Karpas-422 (cell line): ENCODE results near the gene KCNJ11. TPM values are rescaled to one million over a fixed set of nuclear protein-coding genes. Genes with fewer than 3 reads are reported as not detected.

Source experiments
- DNase-seq: peaks from one replicate; pipeline ENCODE4 v3.0.0-alpha.2; 2015
- H2AFZ ChIP-seq: fragments of 200-600 bp; sonication (generic); 2 replicates; pipeline ENCODE4 v1.6.1; 2014; ENCODE audit warnings: antibody characterized with exemption, low read length, mixed read lengths
- H3K27ac ChIP-seq: fragments of 200-600 bp; sonication (generic); 2 replicates; pipeline ENCODE4 v1.5.1; 2014; ENCODE audit warnings: mild to moderate bottlenecking, low read length, moderate library complexity
- H3K27me3 ChIP-seq: fragments of 200-600 bp; sonication (generic); 2 replicates; pipeline ENCODE4 v1.6.1; 2014; ENCODE audit warnings: low read length, mixed read lengths
- H3K36me3 ChIP-seq: fragments of 200-600 bp; sonication (generic); 2 replicates; pipeline ENCODE4 v1.6.1; 2014; ENCODE audit warnings: low read length, mixed read lengths; ENCODE audit not compliant: insufficient read depth
- H3K4me1 ChIP-seq: fragments of 200-600 bp; sonication (generic); 2 replicates; pipeline ENCODE4 v1.6.1; 2014; ENCODE audit warnings: mild to moderate bottlenecking, low read length, mixed read lengths
- H3K4me2 ChIP-seq: fragments of 200-600 bp; sonication (generic); 2 replicates; pipeline ENCODE4 v1.6.1; 2014; ENCODE audit warnings: low read length, low read depth, mild to moderate bottlenecking; ENCODE audit not compliant: poor library complexity, severe bottlenecking
- H3K4me3 ChIP-seq: fragments of 200-600 bp; sonication (generic); 2 replicates; pipeline ENCODE4 v1.5.1; 2014; ENCODE audit warnings: mild to moderate bottlenecking, antibody characterized with exemption, low read length, mixed read lengths
- H3K79me2 ChIP-seq: fragments of 200-600 bp; sonication (generic); 2 replicates; pipeline ENCODE4 v1.6.1; 2014; ENCODE audit warnings: mild to moderate bottlenecking, low read length, mixed read lengths
- H3K9ac ChIP-seq: fragments of 200-600 bp; sonication (generic); 2 replicates; pipeline ENCODE4 v1.6.0; 2014; ENCODE audit warnings: low read length
- H3K9me2 ChIP-seq: fragments of 200-600 bp; sonication (generic), shearing (Covaris generic); replicated peaks from 2 replicates; pipeline ENCODE4 v1.6.0; 2014; ENCODE audit warnings: mild to moderate bottlenecking, low read length, moderate library complexity; ENCODE audit not compliant: insufficient read depth
- H3K9me3 ChIP-seq: fragments of 300-700, 200-600 bp; sonication (generic); 2 replicates; pipeline ENCODE4 v1.6.1; 2014; ENCODE audit warnings: low read length, mixed read lengths
- H4K20me1 ChIP-seq: fragments of 200-600 bp; sonication (generic); 2 replicates; pipeline ENCODE4 v1.6.1; 2014; ENCODE audit warnings: mild to moderate bottlenecking, antibody characterized with exemption, low read length, low read depth; ENCODE audit not compliant: insufficient read depth
- total RNA-seq: library from RNA; depleted of rRNA; stranded (reverse); fragments of >200 nt; shearing (Covaris generic); gene quantifications from 2 replicates; pipeline ENCODE4 v1.2.3, GENCODE V29; 2014; ENCODE audit warnings: low replicate concordance

The KCNJ11 gene
- total RNA-seq, 1 experiment from 2014 or later, result 0.26 TPM

DNA sequence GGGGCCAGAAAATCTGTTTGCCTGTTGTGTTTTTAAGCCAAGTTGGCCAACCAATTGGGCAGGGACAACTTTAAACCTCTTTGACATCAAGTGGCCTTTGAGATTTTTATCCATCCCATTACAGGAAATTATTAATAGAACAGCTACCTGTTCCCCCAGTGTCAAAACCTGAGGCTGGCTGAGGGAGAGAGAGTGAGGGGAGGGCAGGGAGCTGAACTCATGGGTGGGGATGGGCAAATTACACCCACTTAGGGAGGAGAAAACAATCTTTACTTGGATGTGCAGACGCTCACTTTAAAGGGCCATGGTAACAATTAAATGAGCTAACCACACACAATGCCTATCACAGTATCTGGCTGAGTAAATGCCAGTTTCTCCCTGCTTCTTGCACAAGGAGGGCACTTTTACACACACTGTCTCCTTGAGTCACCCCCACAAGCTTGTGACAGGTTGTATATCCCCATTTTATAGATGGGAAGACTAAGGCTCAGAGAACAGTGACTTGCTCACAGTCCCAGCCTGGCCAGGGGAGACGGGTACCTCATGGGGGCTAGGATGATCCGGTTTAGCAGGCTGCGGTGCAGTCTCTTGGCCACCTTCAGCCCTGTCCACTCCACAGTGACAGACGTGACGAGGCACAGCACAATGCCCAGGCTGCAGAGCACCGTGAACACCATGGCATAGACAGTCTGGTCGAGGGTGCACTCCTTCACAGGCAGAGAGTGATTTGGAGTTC is 17.8 kb upstream of the KCNJ11 start:
- Histone ChIP-seq H3K4me2 (no peak overlapping the region), H3K9ac (no peak overlapping the region)

DNA sequence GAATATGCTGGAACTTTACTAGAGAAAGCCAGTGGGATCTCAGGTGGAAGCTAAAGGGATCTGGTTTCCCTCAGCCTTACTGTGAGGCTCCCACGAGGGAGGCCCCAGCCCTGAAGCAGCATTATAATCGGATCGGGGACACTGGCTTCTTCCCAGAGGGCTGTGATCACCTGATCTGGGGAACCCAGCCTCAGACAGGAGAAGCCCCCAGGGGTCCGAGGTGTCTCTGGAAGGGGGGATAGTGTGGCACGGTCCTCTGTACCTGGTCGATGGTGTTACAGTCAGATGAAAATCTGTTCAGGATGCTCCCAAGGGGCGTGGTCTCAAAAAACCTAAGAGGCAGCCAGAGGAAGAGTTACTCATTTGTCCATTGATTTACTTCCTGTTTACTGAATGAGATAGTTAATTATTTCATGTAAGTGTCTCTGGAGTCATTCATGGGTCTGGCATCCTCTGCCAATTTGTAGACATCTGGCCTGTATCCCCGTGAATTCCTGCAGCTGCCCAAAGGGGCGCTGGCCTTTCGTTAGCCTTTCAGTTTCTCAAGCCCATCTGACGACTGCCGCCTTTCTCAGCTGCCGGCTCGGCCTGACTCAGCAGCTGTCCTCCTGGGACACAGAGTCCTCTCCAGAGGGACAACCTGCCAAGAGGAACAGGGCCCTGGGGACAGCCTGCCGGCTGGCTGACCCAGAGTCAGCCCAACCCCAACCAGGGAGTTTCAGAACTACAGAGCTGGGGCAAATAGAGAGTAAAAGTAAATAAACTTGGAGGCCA is 17.0 kb upstream of the KCNJ11 start:
- H3K9me3 ChIP-seq, result no peaks in the 10 kb centered on the region
- H3K4me1 ChIP-seq, result peaks cover 12% of the 10 kb centered on the region
- H3K9me2 ChIP-seq, result no peaks in the 10 kb centered on the region
- no peaks in the 10 kb centered on the region for H4K20me1 ChIP-seq
- no peaks in the 10 kb centered on the region for H3K27me3 ChIP-seq
- no peaks in the 10 kb centered on the region for H3K79me2 ChIP-seq
- H3K27ac ChIP-seq, result no peak overlapping the region
- H3K36me3 ChIP-seq, result no peaks in the 10 kb centered on the region
- no peak for DNase-seq
- no peak overlapping the region for H3K9ac ChIP-seq
- no peak overlapping the region for H2AFZ ChIP-seq
- H3K4me2 ChIP-seq, result no peak overlapping the region
- no peak overlapping the region for H3K4me3 ChIP-seq

More for the DNA sequence above, 17.8 kb upstream of the KCNJ11 start:
- H3K36me3 ChIP-seq, result no peaks in the 10 kb centered on the region
- DNase-seq, result no peak
- H3K79me2 ChIP-seq, result no peaks in the 10 kb centered on the region
- peaks cover 5% of the 10 kb centered on the region; the same call in 1 of the 2 replicates for H3K4me1 ChIP-seq
- H4K20me1 ChIP-seq, result no peaks in the 10 kb centered on the region
- H3K9me3 ChIP-seq, result no peaks in the 10 kb centered on the region
- no peak overlapping the region for H3K27ac ChIP-seq
- H3K4me3 ChIP-seq, result no peak overlapping the region
- no peaks in the 10 kb centered on the region for H3K27me3 ChIP-seq
- H2AFZ ChIP-seq, result no peak overlapping the region
- H3K9me2 ChIP-seq, result no peaks in the 10 kb centered on the region

GRCh38 chr11:17403980-17404759 is 15.7 kb upstream of the KCNJ11 start:
- H3K27ac ChIP-seq, result no peak overlapping the region
- peaks cover 17% of the 10 kb centered on the region for H3K4me1 ChIP-seq
- no peak overlapping the region for H3K4me2 ChIP-seq
- H3K4me3 ChIP-seq, result no peak overlapping the region
- no peaks in the 10 kb centered on the region for H3K9me3 ChIP-seq
- no peaks in the 10 kb centered on the region for H4K20me1 ChIP-seq
- no peaks in the 10 kb centered on the region for H3K36me3 ChIP-seq
- H3K27me3 ChIP-seq, result no peaks in the 10 kb centered on the region
- no peak overlapping the region for H3K9ac ChIP-seq
- no peaks in the 10 kb centered on the region for H3K9me2 ChIP-seq
- no peak for DNase-seq
- H2AFZ ChIP-seq, result no peak overlapping the region
- H3K79me2 ChIP-seq, result no peaks in the 10 kb centered on the region

- H3K27ac ChIP-seq, result no peak overlapping the region
- no peaks in the 10 kb centered on the region for H3K27me3 ChIP-seq
- no peak for DNase-seq
- no peaks in the 10 kb centered on the region for H3K36me3 ChIP-seq
- no peaks in the 10 kb centered on the region for H3K9me2 ChIP-seq
- no peaks in the 10 kb centered on the region for H3K9me3 ChIP-seq
- H2AFZ ChIP-seq, result no peak overlapping the region
- no peak overlapping the region for H3K9ac ChIP-seq
- no peaks in the 10 kb centered on the region for H4K20me1 ChIP-seq
- H3K79me2 ChIP-seq, result no peaks in the 10 kb centered on the region
- H3K4me2 ChIP-seq, result no peak overlapping the region
- peaks cover 17% of the 10 kb centered on the region for H3K4me1 ChIP-seq
- no peak overlapping the region for H3K4me3 ChIP-seq
Observed at GRCh38 chr11:17402486-17402885, 14.0 kb upstream of the KCNJ11 start.

DNA sequence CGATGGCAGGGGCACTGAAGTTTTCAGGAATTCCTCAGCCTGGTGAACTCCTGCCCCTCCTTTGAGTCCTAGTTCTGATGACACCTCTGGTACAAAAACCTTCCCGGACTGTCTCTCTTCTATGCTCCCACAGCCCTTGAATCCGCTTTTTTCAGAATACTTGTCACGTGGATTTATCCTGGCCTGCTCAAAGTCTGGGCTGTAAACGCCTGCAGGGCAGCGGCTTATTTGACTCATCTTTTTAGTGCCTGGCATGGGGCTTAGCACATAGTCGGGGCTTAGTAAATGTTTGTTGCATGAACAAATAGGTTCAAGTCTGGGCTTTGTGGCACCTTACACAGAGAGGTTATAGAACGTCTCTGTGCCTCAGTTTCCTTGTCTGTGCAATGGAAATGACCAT is 13.4 kb upstream of the KCNJ11 start:
- Histone ChIP-seq H2AFZ (no peak overlapping the region), H3K9me2 (no peaks in the 10 kb centered on the region), H3K27ac (no peak overlapping the region), H3K4me3 (no peak overlapping the region), H3K27me3 (no peaks in the 10 kb centered on the region), H3K79me2 (no peaks in the 10 kb centered on the region), H3K9ac (no peak overlapping the region), H4K20me1 (no peaks in the 10 kb centered on the region), H3K4me1 (peaks cover 17% of the 10 kb centered on the region), H3K4me2 (no peak overlapping the region), H3K9me3 (no peaks in the 10 kb centered on the region), H3K36me3 (no peaks in the 10 kb centered on the region)
- DNase-seq, result no peak

DNA sequence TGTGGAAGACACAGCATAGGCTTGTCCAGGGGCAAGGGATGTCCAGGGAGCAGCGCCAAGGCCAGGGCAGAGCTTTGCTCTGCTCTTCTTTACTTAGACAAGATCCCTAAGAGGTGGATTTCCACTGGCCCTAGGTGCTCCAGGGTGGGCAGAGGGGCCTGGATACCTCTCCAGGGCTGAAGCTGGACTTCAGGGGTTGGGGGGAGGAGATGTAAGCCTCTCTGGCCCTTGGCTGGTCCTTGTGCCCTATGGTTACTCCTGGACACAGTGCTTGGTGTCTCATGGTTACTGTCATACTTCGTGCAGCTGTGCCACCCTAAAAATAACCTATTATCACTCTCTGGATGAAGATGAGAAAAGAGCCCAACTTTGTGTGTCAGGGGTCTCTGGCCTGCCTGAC is 12.9 kb upstream of the KCNJ11 start:
- Histone ChIP-seq H3K27ac (no peak overlapping the region), H3K27me3 (no peaks in the 10 kb centered on the region), H3K4me1 (peaks cover 17% of the 10 kb centered on the region), H3K9me2 (no peaks in the 10 kb centered on the region), H3K4me2 (no peak overlapping the region), H4K20me1 (no peaks in the 10 kb centered on the region), H2AFZ (no peak overlapping the region), H3K79me2 (no peaks in the 10 kb centered on the region), H3K9ac (no peak overlapping the region), H3K9me3 (no peaks in the 10 kb centered on the region), H3K4me3 (no peak overlapping the region), H3K36me3 (no peaks in the 10 kb centered on the region)
- no peak for DNase-seq

GRCh38 chr11:17400048-17400775 is 11.8 kb upstream of the KCNJ11 start:
- Histone ChIP-seq H2AFZ (peak overlapping the region; percentile 72; the same call in 1 of the 2 replicates), H4K20me1 (no peaks in the 10 kb centered on the region), H3K9me2 (no peaks in the 10 kb centered on the region), H3K27me3 (no peaks in the 10 kb centered on the region), H3K4me2 (peak overlapping the region; percentile 50), H3K27ac (no peak overlapping the region), H3K36me3 (no peaks in the 10 kb centered on the region), H3K79me2 (no peaks in the 10 kb centered on the region), H3K4me1 (peaks cover 13% of the 10 kb centered on the region), H3K9ac (peak overlapping the region; percentile 21; the same call in 1 of the 2 replicates), H3K9me3 (no peaks in the 10 kb centered on the region), H3K4me3 (peak overlapping the region; percentile 34)
- DNase-seq, result peak; percentile 50
